H9 (cell line): Measurements from ENCODE around the gene NEBL. TPM values are rescaled to one million over a fixed set of nuclear protein-coding genes. Genes with fewer than 3 reads are reported as not detected.

Source experiments
- DNase-seq: peaks from one replicate; pipeline ENCODE4 v3.0.0-alpha.2; 2017
- H2AFZ ChIP-seq: one replicate; pipeline ENCODE4 v1.6.1; 2013; ENCODE audit warnings: mild to moderate bottlenecking, low read length, control low read depth, moderate library complexity
- H2AK5ac ChIP-seq: 2 replicates; pipeline ENCODE4 v1.6.1; 2013; ENCODE audit warnings: low read length, control low read depth, mixed read lengths; ENCODE audit not compliant: insufficient read length
- H2BK120ac ChIP-seq: one replicate; pipeline ENCODE4 v1.6.1; 2013; ENCODE audit warnings: low read depth, mild to moderate bottlenecking, low read length, control low read depth, inconsistent platforms; ENCODE audit not compliant: poor library complexity, severe bottlenecking
- H2BK12ac ChIP-seq: 2 replicates; pipeline ENCODE4 v1.6.1; 2013; ENCODE audit warnings: low read length, control low read depth, mixed read lengths, low read depth; ENCODE audit not compliant: insufficient read length
- H2BK15ac ChIP-seq: 2 replicates; pipeline ENCODE4 v1.6.1; 2013; ENCODE audit warnings: low read depth, low read length, control low read depth
- H2BK20ac ChIP-seq: one replicate; pipeline ENCODE4 v1.6.1; 2013; ENCODE audit warnings: low read depth, mild to moderate bottlenecking, low read length, control low read depth, inconsistent platforms; ENCODE audit not compliant: poor library complexity, severe bottlenecking
- H2BK5ac ChIP-seq: 2 replicates; pipeline ENCODE4 v1.6.1; 2013; ENCODE audit warnings: low read length, control low read depth, mixed read lengths; ENCODE audit not compliant: insufficient read length
- H3K14ac ChIP-seq: 2 replicates; pipeline ENCODE4 v1.6.1; 2013; ENCODE audit warnings: low read length, control low read depth; ENCODE audit not compliant: insufficient read depth
- H3K18ac ChIP-seq: 2 replicates; pipeline ENCODE4 v1.6.1; 2013; ENCODE audit warnings: low read depth, mild to moderate bottlenecking, mixed read lengths, low read length, control low read depth; ENCODE audit not compliant: insufficient read length
- H3K23ac ChIP-seq: 2 replicates; pipeline ENCODE4 v1.6.1; 2013; ENCODE audit warnings: low read length, control low read depth, mixed read lengths, low read depth; ENCODE audit not compliant: insufficient read length
- H3K23me2 ChIP-seq: 2 replicates; pipeline ENCODE4 v1.6.1; 2013; ENCODE audit warnings: low read depth, mild to moderate bottlenecking, mixed read lengths, low read length, control low read depth; ENCODE audit not compliant: insufficient read length, poor library complexity, severe bottlenecking
- H3K27ac ChIP-seq: 2 replicates; pipeline ENCODE4 v1.5.1; 2013; ENCODE audit warnings: low read length, control low read depth, mixed read lengths, low read depth; ENCODE audit not compliant: insufficient read length
- H3K27me3 ChIP-seq: 2 replicates; pipeline ENCODE4 v1.6.1; 2013; ENCODE audit warnings: low read length, control low read depth, inconsistent platforms; ENCODE audit not compliant: insufficient read depth
- H3K4ac ChIP-seq: 2 replicates; pipeline ENCODE4 v1.6.1; 2013; ENCODE audit warnings: low read depth, mild to moderate bottlenecking, control low read depth, inconsistent platforms, low read length, moderate library complexity
- H3K4me1 ChIP-seq: 2 replicates; pipeline ENCODE4 v1.6.1; 2013; ENCODE audit warnings: low read length, control low read depth, inconsistent platforms; ENCODE audit not compliant: insufficient read depth
- H3K4me2 ChIP-seq: 2 replicates; pipeline ENCODE4 v1.6.1; 2013; ENCODE audit warnings: low read length, control low read depth, mixed read lengths; ENCODE audit not compliant: insufficient read length, insufficient read depth
- H3K56ac ChIP-seq: 2 replicates; pipeline ENCODE4 v1.6.1; 2013; ENCODE audit warnings: low read depth, mild to moderate bottlenecking, mixed read lengths, low read length, control low read depth; ENCODE audit not compliant: insufficient read length
- H3K79me1 ChIP-seq: 2 replicates; pipeline ENCODE4 v1.6.1; 2013; ENCODE audit warnings: low read depth, mild to moderate bottlenecking, moderate library complexity, low read length, control low read depth, inconsistent platforms; ENCODE audit not compliant: insufficient read depth, poor library complexity, severe bottlenecking
- H3K79me2 ChIP-seq: 2 replicates; pipeline ENCODE4 v1.6.1; 2013; ENCODE audit warnings: low read length, control low read depth, inconsistent platforms; ENCODE audit not compliant: insufficient read depth
- H3K9ac ChIP-seq: 2 replicates; pipeline ENCODE4 v1.6.1; 2013; ENCODE audit warnings: low read length, control low read depth, mixed read lengths; ENCODE audit not compliant: insufficient read length; ENCODE audit errors: extremely low read depth
- H3K9me3 ChIP-seq: one replicate; pipeline ENCODE4 v1.6.1; 2013; ENCODE audit warnings: low read depth, low read length, inconsistent platforms; ENCODE audit not compliant: control insufficient read depth
- H3T11ph ChIP-seq: one replicate; pipeline ENCODE4 v1.6.1; 2013; ENCODE audit warnings: mild to moderate bottlenecking, low read length, control low read depth, inconsistent platforms
- H4K20me1 ChIP-seq: one replicate; pipeline ENCODE4 v1.6.1; 2013; ENCODE audit not compliant: control insufficient read depth, insufficient read length, insufficient read depth
- H4K5ac ChIP-seq: 2 replicates; pipeline ENCODE4 v1.6.1; 2013; ENCODE audit warnings: low read depth, mild to moderate bottlenecking, mixed read lengths, low read length, control low read depth; ENCODE audit not compliant: insufficient read length
- H4K8ac ChIP-seq: replicated peaks from 2 replicates; pipeline ENCODE4 v1.6.1; 2013; ENCODE audit warnings: low read length, control low read depth, mixed read lengths, low read depth; ENCODE audit not compliant: insufficient read length
- H4K91ac ChIP-seq: 2 replicates; pipeline ENCODE4 v1.6.1; 2013; ENCODE audit warnings: low read depth, mild to moderate bottlenecking, moderate library complexity, mixed read lengths, low read length, control low read depth; ENCODE audit not compliant: insufficient read length
- H3K27ac Mint-ChIP-seq, 3 experiments: 2 replicates in 2 of 3; 3 replicates in 1 of 3; pipeline ENCODE4 v1.8.0; 2020 to 2021; ENCODE audit warnings: mixed read lengths in 3 of 3, mild to moderate bottlenecking in 1 of 3, moderate library complexity in 1 of 3
- H3K27me3 Mint-ChIP-seq: 2 replicates; pipeline ENCODE4 v1.8.0; 2021; ENCODE audit warnings: low read depth, mild to moderate bottlenecking, moderate library complexity, mixed read lengths
- H3K36me3 Mint-ChIP-seq, 3 experiments: 2 replicates in 2 of 3; 3 replicates in 1 of 3; pipeline ENCODE4 v1.8.0; 2020 to 2021; ENCODE audit warnings: low read depth in 3 of 3, mixed read lengths in 3 of 3; ENCODE audit not compliant: insufficient read depth in 1 of 3
- H3K4me1 Mint-ChIP-seq, 2 experiments: 2 replicates each; pipeline ENCODE4 v1.8.0; 2020; ENCODE audit warnings: mixed read lengths in 2 of 2
- H3K4me3 Mint-ChIP-seq, 2 experiments: 2 replicates in 1 of 2; 3 replicates in 1 of 2; pipeline ENCODE4 v1.8.0; 2020 to 2021; ENCODE audit warnings: mild to moderate bottlenecking in 2 of 2, mixed read lengths in 2 of 2, moderate library complexity in 1 of 2
- H3K9me3 Mint-ChIP-seq, 2 experiments: 2 replicates in 1 of 2; 3 replicates in 1 of 2; pipeline ENCODE4 v1.8.0; 2020; ENCODE audit warnings: mild to moderate bottlenecking in 2 of 2, mixed read lengths in 2 of 2, moderate library complexity in 1 of 2
- CTCF ChIP-seq: fragments of 200-600 bp; sonication (generic); conservative IDR thresholded peaks from 3 replicates; pipeline ENCODE4 v1.8.0; 2021; ENCODE audit warnings: antibody characterized with exemption, mild to moderate bottlenecking
- WGBS: extraction: QIAGEN DNeasy Blood & Tissue Kit; methylation state at CpG from one replicate; pipeline ENCODE4 v1.1.7; 2013; ENCODE audit warnings: missing lambda C conversion rate, low lambda C conversion rate, mixed read lengths; ENCODE audit not compliant: insufficient read length; ENCODE audit errors: extremely low coverage; 5-methylcytosine and 5-hydroxymethylcytosine counted together
- total RNA-seq: library from RNA; stranded (reverse); gene quantifications from 2 replicates; pipeline ENCODE4 v1.2.1, GENCODE V29; 2021

NEBL gene
- total RNA-seq, 1 experiment from 2014 or later, result 20.9 TPM

- H4K5ac ChIP-seq, result no peak overlapping the region
- Mint-ChIP-seq H3K9me3 (no peaks in the 10 kb centered on the region), H3K4me3 (no peak overlapping the region), H3K27me3 (no peaks in the 10 kb centered on the region), H3K36me3 (peaks cover 0 to under 1% (median under 1%) of the 10 kb centered on the region in 3 experiments; a peak in 3 of 7 replicates), H3K4me1 (peaks cover 30% of the 10 kb centered on the region in 2 experiments), H3K27ac (no peak overlapping the region)
- H3K9ac ChIP-seq, result no peak overlapping the region
- H4K20me1 ChIP-seq, result no peaks in the 10 kb centered on the region
- no peaks in the 10 kb centered on the region for H3K27me3 ChIP-seq
- peaks cover 9% of the 10 kb centered on the region for H3K4me1 ChIP-seq
- no peak overlapping the region for H2BK20ac ChIP-seq
- no peak overlapping the region for H3K4ac ChIP-seq
- no peak overlapping the region for H2BK15ac ChIP-seq
- no peak overlapping the region for H2BK5ac ChIP-seq
- H3K23ac ChIP-seq, result no peak overlapping the region
- no peak overlapping the region for H3T11ph ChIP-seq
- no peak overlapping the region for H3K27ac ChIP-seq
- no peaks in the 10 kb centered on the region for H3K79me1 ChIP-seq
- H3K23me2 ChIP-seq, result no peaks in the 10 kb centered on the region
- 100% methylated on average over 2 of the region's 7 CpGs for WGBS
- no peak overlapping the region for H3K4me2 ChIP-seq
- H3K18ac ChIP-seq, result no peak overlapping the region
- no peak overlapping the region for H2BK120ac ChIP-seq
- H3K79me2 ChIP-seq, result no peaks in the 10 kb centered on the region
- no peak overlapping the region for H2AK5ac ChIP-seq
- no peak overlapping the region for H4K91ac ChIP-seq
- no peak overlapping the region for H2AFZ ChIP-seq
- H4K8ac ChIP-seq, result no peak overlapping the region
- H2BK12ac ChIP-seq, result no peak overlapping the region
- H3K14ac ChIP-seq, result no peak overlapping the region
- no peaks in the 10 kb centered on the region for H3K9me3 ChIP-seq
- DNase-seq, result no peak
- no peak for TF ChIP-seq CTCF
- H3K56ac ChIP-seq, result no peak overlapping the region
Measured at GRCh38 chr10:20888620-20889330, 8.3 kb downstream of the NEBL start.
